ENCODE data around the gene DRAXIN.

DRAXIN gene

DNA sequence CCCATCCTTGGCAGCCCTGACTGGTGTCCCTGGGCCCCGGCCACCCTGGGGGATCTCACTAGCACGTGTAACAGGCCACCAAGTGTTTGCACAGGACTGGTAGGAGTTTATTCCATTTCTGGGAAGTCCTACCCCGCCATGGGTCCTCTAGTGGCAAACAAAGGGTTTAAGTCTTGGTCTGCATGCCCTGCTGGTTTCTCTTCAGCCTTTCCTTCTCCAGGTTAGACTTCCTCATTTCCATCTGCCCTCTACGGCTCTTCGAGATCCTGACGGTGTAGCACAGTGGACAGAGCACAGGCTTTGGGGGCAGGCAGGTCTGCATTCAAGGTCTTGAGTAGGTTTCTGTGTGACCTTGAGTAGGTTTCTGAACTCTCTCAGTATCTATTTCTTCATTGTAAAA is 47.3 kb downstream of the DRAXIN start:
- DNase-seq = no peak

GRCh38 chr1:11740258-11741192 is 49.0 kb downstream of the DRAXIN start:
- peak; percentile 33 to 53 for DNase-seq

DNA sequence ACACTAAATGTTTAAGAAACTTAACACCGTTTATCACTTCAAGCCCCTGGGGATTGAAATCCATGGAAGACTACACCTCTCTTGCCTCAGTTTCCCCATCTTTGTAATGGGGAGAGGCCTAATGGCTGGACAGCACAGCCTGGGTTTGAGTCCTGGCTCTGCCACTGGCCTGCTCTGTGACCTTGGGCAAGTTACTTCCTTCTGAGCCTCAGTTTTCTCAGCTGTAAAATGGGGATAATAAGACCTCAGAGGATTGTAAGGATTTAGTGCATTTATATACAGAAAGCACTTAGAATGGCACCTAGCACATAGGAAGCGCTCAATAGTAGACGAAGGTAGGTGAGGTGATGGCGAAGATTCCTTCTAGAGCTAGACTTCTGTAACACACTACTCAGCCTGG is 50.0 kb downstream of the DRAXIN start:
- DNase-seq = no peak

GRCh38 chr1:11741919-11742558 is 50.5 kb downstream of the DRAXIN start:
- DNase-seq = no peak

DNA sequence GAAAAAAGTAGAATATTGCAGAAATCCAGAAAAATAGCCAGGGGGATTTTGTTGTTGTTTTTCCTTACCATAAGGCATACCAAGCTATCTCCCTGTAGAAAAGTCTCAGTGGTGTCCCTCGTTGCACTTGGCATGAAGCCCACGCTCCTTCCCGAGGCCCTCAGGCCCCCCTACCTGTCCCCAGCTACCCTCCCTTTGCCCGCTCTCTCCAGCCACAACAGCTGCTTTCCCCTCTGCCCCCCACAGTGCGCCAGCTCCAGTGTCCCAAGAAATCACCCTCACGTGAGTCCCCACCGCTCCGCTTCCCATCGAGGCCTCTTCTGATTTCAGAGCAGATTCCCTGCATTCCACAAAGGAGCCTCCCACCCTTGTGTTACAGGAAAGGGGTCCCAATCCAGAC is 52.8 kb downstream of the DRAXIN start:
- no peak for DNase-seq

- no peak for DNase-seq
Measured at GRCh38 chr1:11746092-11746491, 54.6 kb downstream of the DRAXIN start.

DNA sequence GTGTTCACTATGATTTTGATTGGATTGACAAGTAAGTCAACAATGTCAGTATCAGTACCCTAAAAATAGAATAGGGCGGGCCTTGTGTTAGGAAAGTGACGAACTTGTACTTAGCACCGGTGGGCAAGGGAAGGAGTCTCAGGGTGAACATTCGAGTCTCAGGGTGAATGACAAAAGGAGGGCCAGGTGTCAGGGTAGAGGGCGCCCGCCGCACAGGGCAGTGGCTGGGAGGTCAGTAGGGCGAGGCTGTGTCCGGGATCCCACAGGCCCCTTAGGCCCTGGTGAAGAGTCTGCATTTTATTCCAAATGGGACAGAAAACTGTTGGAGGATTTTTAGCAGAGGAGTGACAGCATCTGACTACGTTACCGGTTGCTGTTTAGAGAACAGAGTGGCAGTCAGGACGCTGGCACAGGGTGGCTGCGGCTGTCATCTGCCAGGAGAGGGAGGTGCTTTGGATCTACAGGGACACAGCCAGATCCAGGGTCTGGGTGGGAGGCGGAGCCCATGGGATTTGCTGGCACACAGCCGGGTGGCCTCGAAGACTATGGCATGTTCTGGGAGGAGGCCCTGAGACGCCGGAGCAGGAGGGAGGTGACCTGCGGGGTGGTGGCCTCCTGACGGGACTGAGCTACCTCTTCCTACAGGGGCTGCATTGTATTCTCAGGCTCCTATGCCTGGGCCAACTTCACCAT is 55.4 kb downstream of the DRAXIN start:
- no peak for DNase-seq

GRCh38 chr1:11748294-11749202 is 57.0 kb downstream of the DRAXIN start:
- DNase-seq = no peak

GRCh38 chr1:11749203-11749689 is 57.7 kb downstream of the DRAXIN start:
- peak; percentile 32 to 69 for DNase-seq

DNA sequence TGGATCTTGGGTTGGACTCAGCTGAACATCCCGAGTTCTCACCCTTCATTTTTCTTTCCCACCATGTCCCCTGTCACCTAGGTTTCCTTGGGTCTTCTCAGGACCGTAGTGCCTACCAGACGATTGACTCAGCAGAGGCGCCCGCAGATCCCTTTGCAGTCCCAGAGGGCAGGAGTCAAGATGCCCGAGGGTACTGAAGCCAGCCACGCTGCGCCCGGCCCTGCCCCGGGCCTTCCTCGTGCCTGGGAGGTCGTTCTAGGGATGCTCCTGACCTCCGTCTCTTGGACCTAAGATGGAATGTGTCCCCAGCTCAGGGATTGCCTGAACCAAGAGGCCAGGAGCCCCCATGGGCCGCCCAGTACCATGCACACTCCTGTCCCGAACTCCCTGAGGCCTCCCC is 58.5 kb downstream of the DRAXIN start:
- no peak for DNase-seq

GRCh38 chr1:11751087-11751486 is 59.6 kb downstream of the DRAXIN start:
- DNase-seq = no peak

- DNase-seq = no peak
Measured at GRCh38 chr1:11752359-11753088, 61.0 kb downstream of the DRAXIN start.

DNA sequence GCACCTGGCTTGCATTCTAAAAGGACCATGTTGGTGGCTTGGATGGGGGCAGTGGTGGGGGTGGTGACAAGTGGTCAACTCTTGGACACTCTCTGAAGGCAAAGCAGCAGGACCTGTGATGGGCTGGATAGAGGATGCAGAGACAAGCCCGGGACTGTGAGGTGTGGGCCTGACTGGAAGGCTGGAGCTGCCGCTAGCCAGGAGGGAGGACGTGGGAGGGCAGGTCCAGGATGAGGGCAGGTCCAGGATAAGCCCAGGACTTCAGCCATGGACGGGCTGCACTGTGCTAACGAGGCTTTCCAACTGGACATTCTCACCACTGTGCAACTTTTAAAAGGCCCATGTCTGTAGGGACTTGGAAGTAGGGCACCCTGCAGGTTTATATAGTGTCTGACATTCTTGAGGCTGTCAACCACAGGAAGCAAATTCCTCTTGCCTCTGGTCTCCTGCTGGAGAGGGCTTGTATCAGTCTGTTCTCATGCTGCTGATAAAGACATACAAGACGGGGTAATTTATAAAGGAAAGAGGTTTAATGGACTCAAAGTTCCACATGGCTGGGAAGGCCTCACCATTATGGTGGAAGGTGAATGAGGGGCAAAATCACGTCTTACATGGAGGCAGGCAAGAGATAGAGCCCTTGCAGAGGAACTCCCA is 62.2 kb downstream of the DRAXIN start:
- no peak for DNase-seq

DNA sequence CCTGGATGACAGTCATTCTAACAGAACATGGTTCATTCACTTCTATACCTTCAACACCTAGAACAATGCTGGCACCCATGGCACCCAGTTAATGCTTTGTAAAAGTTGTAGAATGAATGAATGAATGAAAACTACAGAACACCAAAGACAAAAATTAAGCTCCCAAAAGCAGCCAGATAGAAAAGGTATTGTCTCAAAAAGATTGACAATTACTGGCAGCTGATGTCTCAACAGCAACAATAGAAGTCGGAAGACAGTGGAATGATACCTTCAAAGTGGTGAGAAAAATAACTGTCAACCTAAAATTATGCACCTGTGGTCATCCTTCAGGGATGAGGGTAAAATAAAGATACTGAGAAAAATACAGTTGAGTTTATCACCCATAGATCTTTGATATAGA is 65.5 kb downstream of the DRAXIN start:
- no peak for DNase-seq

GRCh38 chr1:11759791-11760190 is 68.3 kb downstream of the DRAXIN start:
- DNase-seq = no peak

GRCh38 chr1:11761285-11761684 is 69.8 kb downstream of the DRAXIN start:
- DNase-seq = no peak

- DNase-seq = peak; percentile 11 to 21
Measured at GRCh38 chr1:11761988-11762406, 70.5 kb downstream of the DRAXIN start, which contains the start of gene C1orf167. C1orf167 (plus strand) TSS chr1:11762193; CDS start chr1:11764401, 2,208 bp downstream.

- DNase-seq = no peak
Measured at GRCh38 chr1:11764115-11764514, 72.6 kb downstream of the DRAXIN start.

DNA sequence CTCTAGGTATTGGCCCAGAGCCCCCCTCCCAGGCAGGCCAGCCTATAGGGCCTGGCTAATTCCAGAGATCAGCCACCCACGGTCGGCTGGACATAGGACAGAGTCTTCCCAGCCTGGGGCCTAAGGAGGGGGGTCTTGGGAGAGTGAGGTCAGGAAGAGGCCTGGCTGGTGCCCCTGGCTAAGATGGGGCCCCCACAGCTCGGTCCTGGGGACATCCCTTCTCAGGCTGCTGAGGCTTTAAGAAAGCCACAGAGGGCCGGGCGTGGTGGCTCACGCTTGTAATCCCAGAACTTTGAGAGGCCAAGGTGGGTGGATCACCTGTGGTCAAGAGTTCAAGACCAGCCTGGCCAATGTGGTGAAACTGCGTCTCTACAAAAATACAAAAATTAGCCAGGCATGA is 73.0 kb downstream of the DRAXIN start:
- no peak for DNase-seq

- DNase-seq = no peak
Measured at GRCh38 chr1:11765661-11766428, 74.3 kb downstream of the DRAXIN start.
